Keratinocyte (primary cell): Measurements from ENCODE around the gene LHFPL3. TPM values are rescaled to one million over a fixed set of nuclear protein-coding genes. Genes with fewer than 3 reads are reported as not detected.

Source experiments
- DNase-seq: peaks from one replicate; pipeline ENCODE4 v3.0.0-alpha.2; 2011; ENCODE audit warnings: low read depth, missing footprints, low spot score
- FAIRE-seq: peaks from 2 replicates; lab custom pipeline; 2011; peaks lifted over from hg19 to GRCh38; lab: Jason Lieb, UNC
- H2AFZ ChIP-seq: 2 replicates; pipeline ENCODE4 v1.6.0; 2012; ENCODE audit warnings: low read length, control low read depth, inconsistent platforms; ENCODE audit not compliant: control insufficient read depth
- H3K27ac ChIP-seq: 2 replicates; pipeline ENCODE4 v1.5.1; 2011; ENCODE audit warnings: low read length; ENCODE audit not compliant: control insufficient read depth, insufficient read depth
- H3K27me3 ChIP-seq: 3 replicates; pipeline ENCODE4 v1.6.0; 2011; ENCODE audit warnings: low read length; ENCODE audit not compliant: control insufficient read depth, insufficient read depth; ENCODE audit errors: extremely low read depth
- H3K36me3 ChIP-seq, 2 experiments: 2 replicates in 1 of 2; 3 replicates in 1 of 2; pipeline ENCODE4 v1.5.1; 2011; ENCODE audit warnings: low read length in 2 of 2, mild to moderate bottlenecking in 1 of 2; ENCODE audit not compliant: control insufficient read depth in 2 of 2, insufficient read depth in 2 of 2; ENCODE audit errors: extremely low read depth in 1 of 2
- H3K4me1 ChIP-seq: 3 replicates; pipeline ENCODE4 v1.5.1; 2011; ENCODE audit warnings: low read length; ENCODE audit not compliant: control insufficient read depth, insufficient read depth; ENCODE audit errors: extremely low read depth
- H3K4me2 ChIP-seq: 3 replicates; pipeline ENCODE4 v1.6.0; 2011; ENCODE audit warnings: low read depth, low read length; ENCODE audit not compliant: control insufficient read depth, insufficient read depth; ENCODE audit errors: extremely low read depth
- H3K4me3 ChIP-seq, 3 experiments: fragments of 200-600 bp in 1 of 3; sonication (generic) in 1 of 3; 2 replicates in 2 of 3; 3 replicates in 1 of 3; pipeline ENCODE4 v1.5.1; 2011 to 2016; ENCODE audit warnings: low read length in 3 of 3, mild to moderate bottlenecking in 3 of 3, control low read depth in 2 of 3, inconsistent platforms in 1 of 3, low read depth in 1 of 3, mixed read lengths in 1 of 3, mixed run types in 1 of 3, moderate library complexity in 1 of 3; ENCODE audit not compliant: control insufficient read depth in 2 of 3, insufficient read depth in 2 of 3; ENCODE audit errors: extremely low read depth in 1 of 3
- H3K79me2 ChIP-seq: 2 replicates; pipeline ENCODE4 v1.6.0; 2012; ENCODE audit warnings: low read length; ENCODE audit not compliant: control insufficient read depth, insufficient read depth
- H3K9ac ChIP-seq: 3 replicates; pipeline ENCODE4 v1.6.0; 2011; ENCODE audit warnings: low read length; ENCODE audit not compliant: control insufficient read depth, insufficient read depth; ENCODE audit errors: extremely low read depth
- H3K9me1 ChIP-seq: 3 replicates; pipeline ENCODE4 v1.6.0; 2011; ENCODE audit warnings: low read length; ENCODE audit not compliant: control insufficient read depth, insufficient read depth; ENCODE audit errors: extremely low read depth
- H3K9me3 ChIP-seq: 2 replicates; pipeline ENCODE4 v1.5.1; 2012; ENCODE audit warnings: low read depth, low read length; ENCODE audit not compliant: control insufficient read depth
- H4K20me1 ChIP-seq: 3 replicates; pipeline ENCODE4 v1.6.0; 2011; ENCODE audit warnings: low read length; ENCODE audit not compliant: control insufficient read depth, insufficient read depth; ENCODE audit errors: extremely low read depth
- EZH2 ChIP-seq: IDR thresholded peaks from one replicate; pipeline ENCODE4 v1.6.1; 2012; ENCODE audit warnings: inconsistent platforms, mild to moderate bottlenecking, low read length, moderate library complexity
- dilution Hi-C: fragments of 300-500 bp; cut with MboI; formaldehyde crosslinking; loops from one replicate; pipeline ENCODE4 v1.7.0; 2020; ENCODE audit warnings: low sequenced_read_pairs; ENCODE audit not compliant: extremely low pct_ligation_motif_present
- polyA plus RNA-seq, 5 experiments: library from polyadenylated mRNA; depleted of rRNA in 3 of 5; stranded (reverse) in 3 of 5; stranded (forward) in 1 of 5; unstranded in 1 of 5; fragments of >200 nt; gene quantifications; 1 replicate in 1 of 5; 2 replicates in 3 of 5; 3 replicates in 1 of 5; pipeline versions ENCODE4 v1.2.1 to v1.2.3, GENCODE V29; 2011 to 2012; ENCODE audit warnings: missing spikeins in 2 of 5, low read depth in 1 of 5, low replicate concordance in 1 of 5
- TF ChIP-seq, protein P1 (sequence below), 3 experiments: IDR thresholded peaks in 1 of 3; conservative IDR thresholded peaks in 1 of 3; optimal IDR thresholded peaks in 1 of 3; 2 replicates in 2 of 3; 3 replicates in 1 of 3; pipeline versions ENCODE3 to v1.5.1; 2011; ENCODE audit warnings: low read length in 3 of 3, mild to moderate bottlenecking in 3 of 3, moderate library complexity in 2 of 3, control low read depth in 1 of 3, inconsistent platforms in 1 of 3; ENCODE audit not compliant: insufficient read depth in 2 of 3; ENCODE audit errors: extremely low read depth in 1 of 3

The LHFPL3 gene
- polyA plus RNA-seq, 1 donor (not counting 4 experiments of a cell fraction or from before 2014, with no cell fraction given) = not detected

- no peak overlapping the region for H3K4me3 ChIP-seq
- H3K9ac ChIP-seq = no peak overlapping the region
- no peak overlapping the region for H2AFZ ChIP-seq
- no peak overlapping the region for H3K27ac ChIP-seq
- no peaks in the 10 kb centered on the region for H3K36me3 ChIP-seq
- H3K79me2 ChIP-seq = no peaks in the 10 kb centered on the region
- H4K20me1 ChIP-seq = no peaks in the 10 kb centered on the region
- no peaks in the 10 kb centered on the region for H3K27me3 ChIP-seq
- H3K9me1 ChIP-seq = no peaks in the 10 kb centered on the region
- no peak for TF ChIP-seq EZH2
- TF ChIP-seq, protein P1, sequence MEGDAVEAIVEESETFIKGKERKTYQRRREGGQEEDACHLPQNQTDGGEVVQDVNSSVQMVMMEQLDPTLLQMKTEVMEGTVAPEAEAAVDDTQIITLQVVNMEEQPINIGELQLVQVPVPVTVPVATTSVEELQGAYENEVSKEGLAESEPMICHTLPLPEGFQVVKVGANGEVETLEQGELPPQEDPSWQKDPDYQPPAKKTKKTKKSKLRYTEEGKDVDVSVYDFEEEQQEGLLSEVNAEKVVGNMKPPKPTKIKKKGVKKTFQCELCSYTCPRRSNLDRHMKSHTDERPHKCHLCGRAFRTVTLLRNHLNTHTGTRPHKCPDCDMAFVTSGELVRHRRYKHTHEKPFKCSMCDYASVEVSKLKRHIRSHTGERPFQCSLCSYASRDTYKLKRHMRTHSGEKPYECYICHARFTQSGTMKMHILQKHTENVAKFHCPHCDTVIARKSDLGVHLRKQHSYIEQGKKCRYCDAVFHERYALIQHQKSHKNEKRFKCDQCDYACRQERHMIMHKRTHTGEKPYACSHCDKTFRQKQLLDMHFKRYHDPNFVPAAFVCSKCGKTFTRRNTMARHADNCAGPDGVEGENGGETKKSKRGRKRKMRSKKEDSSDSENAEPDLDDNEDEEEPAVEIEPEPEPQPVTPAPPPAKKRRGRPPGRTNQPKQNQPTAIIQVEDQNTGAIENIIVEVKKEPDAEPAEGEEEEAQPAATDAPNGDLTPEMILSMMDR (optimal IDR thresholded peaks at IDR 0.05 in 1 of 3, IDR thresholded peaks at IDR 0.05 in 1 of 3, conservative IDR thresholded peaks at IDR 0.05 in 1 of 3; ENCODE audit: extremely low read depth in 1 of 3, insufficient read depth in 2 of 3, low read length in 3 of 3) = no peak
- no peaks in the 10 kb centered on the region for H3K4me1 ChIP-seq
- dilution Hi-C loops = no loop called here
- DNase-seq (no peak), FAIRE-seq (no peak)
- H3K9me3 ChIP-seq = no peaks in the 10 kb centered on the region
- no peak overlapping the region for H3K4me2 ChIP-seq
These were observed 485.7 kb downstream of the LHFPL3 start for GRCh38 chr7:104814126-104814525.

- no peak overlapping the region for H3K27ac ChIP-seq
- no peak overlapping the region for H2AFZ ChIP-seq
- no peaks in the 10 kb centered on the region for H3K79me2 ChIP-seq
- H3K4me1 ChIP-seq = no peaks in the 10 kb centered on the region
- H3K27me3 ChIP-seq = no peaks in the 10 kb centered on the region
- no peak for DNase-seq
- H3K9ac ChIP-seq = no peak overlapping the region
- TF ChIP-seq, protein P1 (optimal IDR thresholded peaks at IDR 0.05 in 1 of 3, IDR thresholded peaks at IDR 0.05 in 1 of 3, conservative IDR thresholded peaks at IDR 0.05 in 1 of 3; ENCODE audit: extremely low read depth in 1 of 3, insufficient read depth in 2 of 3, low read length in 3 of 3) = no peak
- TF ChIP-seq EZH2 = no peak
- H3K4me3 ChIP-seq = no peak overlapping the region
- dilution Hi-C loops = no loop called here
- H3K9me1 ChIP-seq = no peaks in the 10 kb centered on the region
- H3K36me3 ChIP-seq = no peaks in the 10 kb centered on the region
- H3K9me3 ChIP-seq = no peaks in the 10 kb centered on the region
- H4K20me1 ChIP-seq = no peaks in the 10 kb centered on the region
- no peak overlapping the region for H3K4me2 ChIP-seq
- FAIRE-seq = no peak
These were observed 486.4 kb downstream of the LHFPL3 start for GRCh38 chr7:104814671-104815400.
